SU-DHL-6 (cell line): ENCODE measurements around the gene UBB.

Source experiments
- EZH2phosphoT487 ChIP-seq: fragments of 200-600 bp; sonication (generic), shearing (Covaris generic); conservative IDR thresholded peaks from 2 replicates; pipeline ENCODE4 v1.6.1; 2018; ENCODE audit warnings: mild to moderate bottlenecking, antibody characterized with exemption, low read length, moderate library complexity, mixed read lengths
- TF ChIP-seq, protein P1 (sequence below): fragments of 200-600 bp; sonication (generic); IDR thresholded peaks from one replicate; pipeline ENCODE4 v1.5.1; 2017; ENCODE audit warnings: antibody characterized with exemption, mild to moderate bottlenecking, low read length, moderate library complexity; ENCODE audit not compliant: insufficient read depth, poor library complexity, severe bottlenecking

DNA sequence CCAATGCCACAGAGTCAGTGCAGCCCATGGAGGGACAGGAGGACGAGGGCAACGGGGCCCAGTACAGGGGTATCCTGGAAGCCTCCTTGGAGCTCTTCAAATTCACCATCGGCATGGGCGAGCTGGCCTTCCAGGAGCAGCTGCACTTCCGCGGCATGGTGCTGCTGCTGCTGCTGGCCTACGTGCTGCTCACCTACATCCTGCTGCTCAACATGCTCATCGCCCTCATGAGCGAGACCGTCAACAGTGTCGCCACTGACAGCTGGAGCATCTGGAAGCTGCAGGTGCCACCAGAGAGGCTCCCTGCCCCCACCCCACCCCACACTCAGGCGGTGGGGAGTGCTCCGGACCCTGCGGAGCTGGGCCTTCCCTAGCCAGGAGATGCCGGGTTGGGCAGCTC is 51.1 kb downstream of the UBB start:
- TF ChIP-seq, protein P1, sequence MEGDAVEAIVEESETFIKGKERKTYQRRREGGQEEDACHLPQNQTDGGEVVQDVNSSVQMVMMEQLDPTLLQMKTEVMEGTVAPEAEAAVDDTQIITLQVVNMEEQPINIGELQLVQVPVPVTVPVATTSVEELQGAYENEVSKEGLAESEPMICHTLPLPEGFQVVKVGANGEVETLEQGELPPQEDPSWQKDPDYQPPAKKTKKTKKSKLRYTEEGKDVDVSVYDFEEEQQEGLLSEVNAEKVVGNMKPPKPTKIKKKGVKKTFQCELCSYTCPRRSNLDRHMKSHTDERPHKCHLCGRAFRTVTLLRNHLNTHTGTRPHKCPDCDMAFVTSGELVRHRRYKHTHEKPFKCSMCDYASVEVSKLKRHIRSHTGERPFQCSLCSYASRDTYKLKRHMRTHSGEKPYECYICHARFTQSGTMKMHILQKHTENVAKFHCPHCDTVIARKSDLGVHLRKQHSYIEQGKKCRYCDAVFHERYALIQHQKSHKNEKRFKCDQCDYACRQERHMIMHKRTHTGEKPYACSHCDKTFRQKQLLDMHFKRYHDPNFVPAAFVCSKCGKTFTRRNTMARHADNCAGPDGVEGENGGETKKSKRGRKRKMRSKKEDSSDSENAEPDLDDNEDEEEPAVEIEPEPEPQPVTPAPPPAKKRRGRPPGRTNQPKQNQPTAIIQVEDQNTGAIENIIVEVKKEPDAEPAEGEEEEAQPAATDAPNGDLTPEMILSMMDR, result no peak
- no peak for TF ChIP-seq EZH2phosphoT487
